Activated B cell treated with CpG ODN at 0.5 μM for 24 hours (primary cell): ENCODE measurements around the gene ZNF746. TPM values are rescaled to one million over a fixed set of nuclear protein-coding genes. Genes with fewer than 3 reads are reported as not detected.

Source experiments
- ATAC-seq: fragments of 200-7000 bp; cut with Tn5 transposase; one replicate; pipeline ENCODE4 v1.10.0; 2021; ENCODE audit warnings: low read depth, mild to moderate bottlenecking, moderate library complexity
- CTCF ChIA-PET: fragments of 350-600 bp; sonication (Branson Sonifier 250); formaldehyde crosslinking; loops from one replicate; lab custom pipeline; 2021; ENCODE audit warnings: antibody characterized with exemption; lab: Charles Lee
- POLR2A ChIA-PET: fragments of 350-600 bp; sonication (Branson Sonifier 250); formaldehyde crosslinking; loops from one replicate; lab custom pipeline; 2021; ENCODE audit warnings: antibody characterized with exemption; lab: Charles Lee
- DNase-seq: peaks from one replicate; pipeline ENCODE4 v3.0.0; 2022
- H3K27ac Mint-ChIP-seq: one replicate; pipeline ENCODE4 v1.8.0; 2020; ENCODE audit warnings: mixed read lengths
- H3K27me3 Mint-ChIP-seq: one replicate; pipeline ENCODE4 v1.8.0; 2021; ENCODE audit warnings: mixed read lengths
- H3K36me3 Mint-ChIP-seq: one replicate; pipeline ENCODE4 v1.8.0; 2021; ENCODE audit warnings: low read depth, mixed read lengths
- H3K4me1 Mint-ChIP-seq: one replicate; pipeline ENCODE4 v1.8.0; 2021; ENCODE audit warnings: mixed read lengths
- H3K4me3 Mint-ChIP-seq: one replicate; pipeline ENCODE4 v1.8.0; 2020; ENCODE audit warnings: mild to moderate bottlenecking, mixed read lengths
- H3K9me3 Mint-ChIP-seq: one replicate; pipeline ENCODE4 v1.8.0; 2020; ENCODE audit warnings: mixed read lengths
- CTCF ChIP-seq: fragments of 200-600 bp; IDR thresholded peaks from one replicate; pipeline ENCODE4 v1.8.0; 2022; ENCODE audit warnings: antibody characterized with exemption, mild to moderate bottlenecking
- intact Hi-C: fragments of 100-400 bp; cut with micrococcal nuclease; formaldehyde crosslinking; loops from one replicate; pipeline ENCODE4 v1.15.1; 2024
- total RNA-seq: library from RNA; stranded (reverse); gene quantifications from 2 replicates; pipeline ENCODE4 v1.2.3, GENCODE V29; 2022

ZNF746 gene
- total RNA-seq, 1 donor from 2014 or later: 28.4 TPM

DNA sequence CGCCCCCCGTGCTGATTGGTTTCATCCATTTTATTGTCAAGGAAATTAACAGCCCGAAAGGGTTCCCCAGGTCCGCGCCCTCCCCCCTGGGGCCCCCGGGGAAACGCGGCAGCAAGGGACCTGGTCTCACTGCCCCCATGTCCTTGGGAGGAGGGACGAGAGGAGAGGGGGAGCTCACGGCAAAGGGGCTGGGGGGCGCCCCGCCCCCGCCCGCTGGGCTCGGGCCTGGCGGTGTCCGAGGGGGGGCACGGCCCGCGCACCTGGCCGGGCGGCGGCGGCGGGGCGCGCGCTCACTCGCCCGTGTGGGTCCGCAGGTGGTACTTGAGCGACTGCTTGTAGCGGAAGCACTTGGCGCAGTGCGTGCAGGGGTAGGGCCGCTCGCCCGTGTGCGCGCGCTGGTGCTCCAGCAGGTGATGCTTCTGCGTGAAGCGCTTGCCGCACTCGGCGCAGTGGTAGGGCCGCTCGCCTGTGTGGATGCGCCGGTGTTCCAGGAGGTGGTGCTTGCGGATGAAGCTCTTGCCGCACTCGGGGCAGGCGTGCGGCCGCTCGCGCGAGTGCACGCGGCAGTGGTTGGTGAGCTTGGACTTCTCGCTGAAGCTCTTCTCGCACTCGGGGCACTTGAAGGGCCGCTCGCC is 66.0 kb downstream of the ZNF746 start:
- H3K4me1 Mint-ChIP-seq: no peaks in the 10 kb centered on the region
- ATAC-seq (no peak), DNase-seq (no peak)
- H3K4me3 Mint-ChIP-seq: no peak overlapping the region
- H3K27me3 Mint-ChIP-seq: no peaks in the 10 kb centered on the region
- ChIA-PET CTCF (no interaction called here), POLR2A (interaction anchor here (1.2 kb wide), 1 partner anchor 9 kb away, joined by 3 read pairs; no protein-coding TSS in a partner anchor)
- intact Hi-C loops: no loop called here
- no peak overlapping the region for H3K27ac Mint-ChIP-seq
- H3K36me3 Mint-ChIP-seq: peaks cover 61% of the 10 kb centered on the region
- no peak for TF ChIP-seq CTCF
- H3K9me3 Mint-ChIP-seq: no peaks in the 10 kb centered on the region

DNA sequence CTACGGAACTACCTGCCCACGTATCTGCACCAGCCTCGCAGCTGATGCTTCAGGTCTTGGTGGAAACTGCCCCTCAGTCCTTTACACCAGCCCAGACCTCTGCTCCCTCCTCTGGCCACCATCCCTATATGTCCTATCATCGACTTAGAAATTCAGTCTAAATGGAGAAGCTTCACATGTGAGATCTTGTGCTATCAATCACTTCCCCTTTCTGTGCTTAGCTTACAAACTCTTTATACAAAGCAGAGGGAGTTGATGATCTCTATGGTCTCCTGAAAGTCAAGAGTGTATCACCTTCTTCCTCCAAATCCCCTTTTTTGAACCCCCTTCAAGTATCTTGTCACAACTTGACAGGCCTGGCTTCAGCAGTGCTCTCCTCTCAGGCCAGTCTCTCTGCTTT is 67.4 kb downstream of the ZNF746 start:
- DNase-seq (no peak), ATAC-seq (no peak)
- no peak for TF ChIP-seq CTCF
- ChIA-PET CTCF (no interaction called here), POLR2A (interaction anchor here (1.2 kb wide), 1 partner anchor 8 kb away, joined by 3 read pairs; no protein-coding TSS in a partner anchor)
- no peak overlapping the region for H3K4me3 Mint-ChIP-seq
- intact Hi-C loops: no loop called here
- no peaks in the 10 kb centered on the region for H3K27me3 Mint-ChIP-seq
- no peaks in the 10 kb centered on the region for H3K4me1 Mint-ChIP-seq
- H3K36me3 Mint-ChIP-seq: peaks cover 53% of the 10 kb centered on the region
- H3K9me3 Mint-ChIP-seq: no peaks in the 10 kb centered on the region
- H3K27ac Mint-ChIP-seq: no peak overlapping the region

- ChIA-PET POLR2A (interaction anchor here (0.5 to 1.8 kb wide), 2 partner anchors 33 to 69 kb away, joined by 3 to 7 read pairs; partner anchors contain the start of gene ZNF777), CTCF (no interaction called here)
- TF ChIP-seq CTCF: no peak
- ATAC-seq (no peak), DNase-seq (no peak)
- peaks cover 5% of the 10 kb centered on the region for H3K4me1 Mint-ChIP-seq
- H3K4me3 Mint-ChIP-seq: no peak overlapping the region
- peaks cover 33% of the 10 kb centered on the region for H3K36me3 Mint-ChIP-seq
- H3K27me3 Mint-ChIP-seq: no peaks in the 10 kb centered on the region
- no peak overlapping the region for H3K27ac Mint-ChIP-seq
- intact Hi-C loops: loop anchor here (10.0 kb wide), 2 partner anchors 347 to 447 kb away; partner anchors contain the start of genes ATP6V0E2 and ZNF467
- no peaks in the 10 kb centered on the region for H3K9me3 Mint-ChIP-seq
Measured at GRCh38 chr7:149427893-149428292, 69.7 kb downstream of the ZNF746 start.

GRCh38 chr7:149427096-149427680 is 70.4 kb downstream of the ZNF746 start:
- peaks cover 26% of the 10 kb centered on the region for H3K36me3 Mint-ChIP-seq
- H3K27me3 Mint-ChIP-seq: no peaks in the 10 kb centered on the region
- ChIA-PET CTCF (no interaction called here), POLR2A (interaction anchor here (0.5 to 1.8 kb wide), 2 partner anchors 33 to 70 kb away, joined by 3 to 7 read pairs; partner anchors contain the start of gene ZNF777)
- no peak for ATAC-seq
- intact Hi-C loops: loop anchor here (10.0 kb wide), 2 partner anchors 348 to 448 kb away; partner anchors contain the start of genes ATP6V0E2 and ZNF467
- no peaks in the 10 kb centered on the region for H3K9me3 Mint-ChIP-seq
- no peak overlapping the region for H3K4me3 Mint-ChIP-seq
- TF ChIP-seq CTCF: no peak
- peaks cover 5% of the 10 kb centered on the region for H3K4me1 Mint-ChIP-seq
- DNase-seq: no peak
- H3K27ac Mint-ChIP-seq: no peak overlapping the region
